GM18517 (cell line): ENCODE results near the gene NRG3.

Experiments used
- ATAC-seq: cut with Tn5 transposase; IDR thresholded peaks from one replicate; pipeline ENCODE4 v1.9.1; 2021; ENCODE audit warnings: mild to moderate bottlenecking, moderate library complexity; ENCODE audit not compliant: unreplicated experiment

NRG3 gene

DNA sequence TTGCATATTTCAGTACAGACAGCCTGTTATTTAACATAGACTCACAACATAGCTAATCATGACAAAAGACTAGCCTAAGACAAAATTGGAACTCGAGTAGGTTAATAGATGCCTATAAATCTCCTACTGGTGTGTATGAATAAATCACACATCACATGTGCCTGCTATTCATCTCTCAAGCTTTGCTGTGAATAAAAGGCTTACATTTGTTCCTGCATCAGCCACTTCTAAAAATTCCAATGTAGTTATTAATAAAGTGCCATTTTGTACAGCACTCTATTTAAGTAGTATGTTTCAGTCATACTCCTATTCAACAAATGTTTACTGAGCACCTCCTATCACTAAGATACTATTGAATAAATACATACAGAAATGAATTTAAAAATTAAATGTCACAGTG, 486.3 kb downstream of the NRG3 start:
- ATAC-seq, result no peak

DNA sequence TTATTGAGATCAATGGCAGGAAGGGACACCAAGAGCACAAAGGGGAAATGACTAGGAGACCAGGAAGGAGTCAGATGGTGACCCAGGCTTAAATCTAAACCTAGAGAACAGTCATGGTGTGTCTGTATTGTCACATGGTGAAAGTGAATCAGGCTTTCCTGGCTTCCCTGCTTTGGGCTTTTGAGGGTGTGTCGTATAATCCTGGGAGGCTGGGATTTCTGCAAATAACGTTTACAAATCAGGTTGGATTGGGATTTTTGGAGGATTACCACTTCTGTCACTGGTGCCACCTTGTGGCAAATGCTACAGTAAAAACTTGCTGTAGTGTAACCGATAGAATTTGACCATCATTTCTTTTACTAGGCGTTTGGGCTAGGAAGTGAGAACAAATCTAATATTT, 502.6 kb downstream of the NRG3 start:
- no peak for ATAC-seq

DNA sequence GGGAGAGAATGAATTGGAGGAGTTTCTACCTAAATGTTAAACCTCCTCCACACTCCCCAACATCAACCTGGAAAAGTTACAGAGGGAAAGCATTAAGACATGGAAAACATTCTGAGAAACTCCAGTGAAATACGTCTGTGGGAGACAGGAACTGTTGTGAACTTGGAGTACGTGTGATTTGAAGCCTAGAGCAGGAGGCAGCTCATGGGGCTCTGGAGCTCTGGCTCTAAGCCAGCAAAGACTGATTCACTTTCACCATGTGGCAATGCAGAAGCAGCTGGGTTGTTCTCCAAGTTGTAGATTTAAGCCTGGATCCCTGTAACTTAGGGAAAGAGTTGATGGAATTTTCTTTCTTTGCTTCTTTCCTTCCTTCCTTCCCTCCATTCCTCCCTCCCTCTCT, 503.2 kb downstream of the NRG3 start:
- ATAC-seq, result no peak

DNA sequence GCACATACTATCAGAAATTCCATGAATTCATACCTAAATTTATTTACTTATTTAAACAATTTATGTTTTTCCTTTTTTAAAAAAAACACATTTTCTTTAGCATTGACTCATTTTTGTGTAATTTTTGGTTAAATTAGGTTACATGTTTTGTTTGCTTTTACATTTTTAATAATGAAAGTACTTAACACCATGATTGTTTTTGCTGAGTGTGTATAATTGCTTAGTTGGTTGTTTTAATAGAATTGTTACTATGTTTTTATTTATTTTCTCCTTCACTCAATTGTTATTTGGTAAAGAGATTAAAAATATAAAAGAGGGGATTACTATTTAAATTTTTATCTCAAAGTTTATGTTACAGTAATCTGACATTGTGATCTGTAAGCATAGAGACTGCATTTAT, 508.4 kb downstream of the NRG3 start:
- ATAC-seq, result no peak

DNA sequence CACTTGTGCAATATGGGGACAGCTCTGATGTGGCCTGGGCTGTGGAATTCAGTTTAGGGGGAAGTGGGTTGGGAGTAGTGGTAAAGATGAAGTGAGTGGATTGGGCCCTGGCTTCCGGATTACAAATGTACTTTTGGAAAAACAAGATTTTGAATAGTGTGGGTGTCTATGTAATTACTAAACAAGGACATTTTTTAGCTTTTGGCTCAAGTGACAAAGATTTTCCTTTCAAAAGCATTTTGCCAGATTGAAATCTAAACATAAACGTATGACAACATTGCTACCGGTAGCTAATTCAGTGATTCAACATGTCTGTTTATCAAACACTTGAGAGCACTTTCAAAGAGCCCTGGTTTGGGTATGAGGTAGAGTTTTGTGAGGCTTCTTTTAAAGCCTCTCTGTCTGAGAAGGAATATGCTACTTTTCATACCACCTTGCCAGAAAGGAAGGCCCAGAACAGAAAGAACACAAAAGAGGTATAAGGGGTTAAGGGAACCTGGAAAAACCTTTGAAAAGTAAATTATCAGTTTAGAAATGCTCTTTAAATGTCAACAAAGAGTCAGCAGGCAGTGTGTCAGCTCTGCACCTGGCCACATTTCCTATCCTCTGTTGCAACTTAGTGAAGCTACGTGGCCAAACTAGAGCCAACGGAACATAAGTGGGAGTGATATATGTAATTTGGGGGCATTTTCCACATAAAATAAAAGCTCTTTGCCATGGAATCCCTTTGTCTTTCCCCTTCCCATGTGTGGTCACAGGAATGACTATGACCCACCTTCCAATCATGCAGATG, 516.1 kb downstream of the NRG3 start:
- ATAC-seq, result no peak

DNA sequence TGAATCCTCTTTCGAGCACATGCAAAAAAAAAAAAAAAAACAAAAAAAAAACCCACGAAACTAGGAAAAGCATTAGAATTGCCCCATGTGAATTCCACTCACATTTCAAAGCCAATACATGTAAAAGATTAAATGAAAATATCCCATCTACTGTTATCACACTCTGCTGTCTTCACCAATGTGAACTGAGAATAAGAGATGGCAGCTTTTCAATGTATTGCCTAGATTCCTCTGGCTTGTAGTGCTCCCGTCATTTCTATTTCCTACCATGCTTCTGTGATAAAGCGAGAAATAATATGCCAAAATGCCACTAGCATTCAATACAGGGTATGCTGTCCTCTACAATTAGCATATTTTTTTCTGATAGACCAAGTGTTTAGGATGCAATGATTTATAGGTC, 517.0 kb downstream of the NRG3 start:
- no peak for ATAC-seq

DNA sequence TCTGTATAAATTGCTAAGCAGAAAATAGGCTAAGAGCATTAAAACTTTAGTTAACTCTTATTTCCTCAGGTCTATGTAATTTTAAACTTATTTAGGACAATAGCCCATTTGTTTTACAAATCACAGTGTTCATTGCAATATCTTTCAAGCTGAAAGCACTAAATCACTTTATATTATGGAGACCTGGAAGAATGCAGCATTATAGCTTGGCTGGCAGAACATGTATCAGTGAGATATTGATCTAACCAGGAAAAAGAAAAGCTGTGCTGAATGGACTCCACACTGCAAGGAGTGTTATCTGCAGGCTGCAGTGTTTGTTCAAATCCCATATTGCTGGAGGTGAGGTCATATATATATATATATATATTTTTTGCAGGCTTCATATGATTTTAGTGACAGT, 517.5 kb downstream of the NRG3 start:
- ATAC-seq, result no peak

DNA sequence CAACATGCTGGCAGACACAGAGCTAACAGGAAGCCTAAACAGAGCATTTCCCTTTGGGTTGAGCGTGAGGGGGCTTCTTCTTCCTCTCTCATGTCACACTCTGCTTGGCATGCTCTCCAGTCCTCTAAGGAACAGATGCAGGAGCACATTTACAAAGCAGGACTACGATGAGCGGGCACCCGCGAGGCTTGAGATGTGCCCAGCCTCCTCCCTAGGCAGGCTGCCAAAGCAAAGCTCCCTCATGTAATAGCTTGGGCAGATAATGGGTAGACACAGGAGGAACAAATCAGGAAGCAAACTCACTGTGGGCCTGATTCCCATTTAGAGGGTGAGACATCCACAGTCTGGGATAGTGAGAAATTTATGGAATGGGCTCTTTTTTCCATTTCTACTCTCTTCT, 519.1 kb downstream of the NRG3 start:
- no peak for ATAC-seq

DNA sequence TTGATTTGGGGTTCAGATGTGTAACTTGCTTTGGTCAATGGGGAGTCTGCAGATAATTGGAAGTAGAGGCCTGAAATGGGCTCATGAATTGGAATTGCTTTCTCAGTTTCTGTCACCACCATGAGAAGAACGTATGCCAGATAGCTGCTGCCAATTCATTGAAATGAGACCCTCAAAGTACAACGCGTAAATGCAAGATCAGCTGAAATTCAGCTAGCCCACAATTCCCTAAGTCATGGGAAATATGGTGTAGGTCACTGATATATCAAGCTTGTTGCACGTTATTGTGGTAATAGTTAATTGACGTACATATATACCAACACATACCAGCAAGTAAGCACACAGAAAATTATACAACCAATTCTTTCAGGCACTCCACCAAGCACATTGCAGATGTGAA, 520.0 kb downstream of the NRG3 start:
- ATAC-seq, result no peak

DNA sequence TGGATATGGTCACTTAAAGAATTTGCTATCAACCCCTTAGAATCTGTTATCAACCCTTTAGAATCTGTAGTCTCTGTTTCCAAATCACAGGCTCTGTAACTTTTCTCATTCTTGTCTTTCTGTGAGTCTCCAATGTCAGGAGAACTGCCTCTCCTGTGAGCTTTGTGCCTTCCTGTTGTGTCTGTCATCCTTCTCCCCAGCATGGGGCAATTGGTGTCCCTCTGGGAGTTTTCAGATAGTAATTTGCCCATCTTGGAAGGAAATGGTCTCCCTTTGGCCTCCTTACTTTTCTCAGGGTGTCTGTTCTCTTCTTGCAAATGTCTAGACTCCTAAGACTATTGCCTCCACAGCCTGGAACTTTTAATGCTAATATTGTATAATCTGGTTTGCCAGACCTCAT, 521.9 kb downstream of the NRG3 start:
- no peak for ATAC-seq

DNA sequence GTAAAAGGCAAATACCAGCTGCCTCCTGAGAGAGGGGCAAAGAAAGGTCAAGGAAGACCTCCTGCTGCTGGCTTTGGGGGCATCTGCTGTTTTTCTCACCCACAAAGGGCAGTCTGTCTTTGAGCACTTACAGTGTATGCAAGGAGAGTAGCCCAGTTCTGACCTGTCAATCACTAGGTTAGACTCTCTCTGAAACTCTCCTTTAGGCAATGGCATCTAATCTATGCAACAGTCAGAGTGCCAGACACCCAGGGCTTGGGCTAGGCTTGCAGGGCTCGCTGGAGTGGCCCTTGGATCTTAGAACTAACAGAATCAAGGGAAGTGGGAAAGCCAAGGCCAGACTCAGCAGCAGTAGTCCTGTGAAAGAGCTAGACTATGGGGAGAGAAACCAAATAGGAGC, 522.9 kb downstream of the NRG3 start:
- ATAC-seq, result no peak

DNA sequence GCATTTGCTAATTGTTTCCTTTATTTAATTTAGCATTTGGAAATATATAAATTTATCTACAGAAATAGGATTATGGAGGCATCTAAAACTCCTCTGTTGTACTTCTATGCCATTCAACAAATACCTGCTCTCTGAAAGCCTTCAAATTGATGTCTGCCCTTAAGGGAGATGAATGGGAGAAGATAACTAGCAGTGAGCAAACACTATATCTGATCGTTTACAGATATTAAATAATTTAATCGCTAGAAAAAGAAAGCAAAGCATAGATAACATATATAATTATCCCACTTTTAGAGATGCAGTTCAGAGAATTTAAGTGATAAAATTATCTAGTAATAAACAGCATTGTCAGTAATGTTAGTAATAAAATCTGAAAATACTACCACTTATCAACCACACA, 524.9 kb downstream of the NRG3 start:
- no peak for ATAC-seq

DNA sequence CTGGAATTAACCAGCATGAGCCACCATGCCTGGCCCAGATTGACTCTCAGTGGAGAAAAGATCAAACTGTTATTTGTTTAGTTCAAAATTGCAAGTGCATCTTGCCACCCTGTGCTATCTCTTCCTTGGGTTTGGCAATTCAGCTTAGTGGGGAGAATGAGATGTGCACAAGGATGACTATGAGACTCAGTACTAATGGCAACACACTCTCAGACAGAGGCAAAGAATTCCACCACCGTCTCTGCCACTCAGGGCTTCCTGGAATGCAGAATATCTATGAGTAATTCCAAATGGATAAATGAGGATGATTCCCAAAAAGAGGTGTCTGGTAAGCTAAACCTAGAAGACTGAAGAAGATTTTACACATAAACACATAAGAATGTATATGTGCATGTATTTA, 525.8 kb downstream of the NRG3 start:
- ATAC-seq, result no peak

DNA sequence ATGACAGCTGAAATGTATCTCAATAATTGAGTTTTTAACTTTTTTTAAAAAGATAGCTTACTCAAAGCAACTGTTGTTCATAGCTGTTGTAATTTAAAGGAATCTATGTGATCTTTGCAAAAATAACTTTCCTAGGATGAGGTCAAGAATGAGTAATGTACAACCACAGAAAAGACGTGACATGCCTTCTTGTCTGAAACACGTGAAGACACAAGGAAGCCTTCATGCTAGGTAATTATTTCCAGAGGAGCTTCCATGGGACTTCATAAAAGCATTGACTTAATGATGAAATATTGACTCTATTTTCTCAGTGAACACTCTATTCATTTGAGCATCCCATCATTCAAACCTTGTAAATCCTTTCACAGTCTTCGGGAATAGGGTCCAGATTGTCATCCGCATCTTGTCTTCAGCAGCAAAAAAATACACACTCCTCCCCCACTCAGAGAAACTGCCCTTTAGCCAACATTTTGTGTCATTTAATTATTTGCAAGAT, 528.0 kb downstream of the NRG3 start:
- ATAC-seq, result no peak

DNA sequence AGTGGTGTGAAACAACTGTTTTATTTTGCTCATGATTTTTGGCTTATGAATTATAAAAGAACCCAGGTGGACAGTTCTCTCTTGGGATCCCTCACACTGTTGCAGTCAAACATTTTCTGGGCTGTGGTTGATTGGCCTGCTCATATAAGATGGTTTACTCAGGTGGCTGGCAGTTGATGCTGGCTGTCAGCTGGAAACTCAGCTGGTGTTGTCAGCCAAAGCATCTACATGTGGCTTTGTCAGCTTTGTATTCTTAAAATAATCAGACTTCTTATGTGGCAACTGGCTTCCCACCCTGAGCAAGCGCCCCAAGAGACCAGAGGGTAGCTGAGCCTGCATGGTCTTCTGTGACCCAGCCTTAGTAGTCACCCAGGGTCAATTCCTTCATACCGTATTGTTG, 534.7 kb downstream of the NRG3 start:
- ATAC-seq, result no peak

DNA sequence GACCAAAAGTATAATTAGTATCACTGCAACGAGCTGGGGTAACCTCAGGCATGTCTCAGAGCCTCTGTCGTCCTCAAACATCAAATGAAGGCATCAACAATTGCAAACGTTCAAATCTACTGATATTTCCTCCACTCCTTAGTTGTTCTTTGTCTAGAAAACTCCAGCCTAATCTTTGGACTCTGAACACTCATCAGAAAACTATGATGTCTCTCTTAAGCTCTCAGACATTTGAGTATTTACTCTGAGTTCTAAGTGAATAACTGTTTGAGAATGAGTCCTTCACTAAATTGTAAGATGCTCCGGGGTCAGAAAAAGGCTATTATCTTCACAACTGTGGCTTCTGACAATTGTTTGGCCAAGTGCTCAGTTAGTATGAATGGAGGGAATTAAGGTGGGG, 536.4 kb downstream of the NRG3 start:
- ATAC-seq, result no peak

DNA sequence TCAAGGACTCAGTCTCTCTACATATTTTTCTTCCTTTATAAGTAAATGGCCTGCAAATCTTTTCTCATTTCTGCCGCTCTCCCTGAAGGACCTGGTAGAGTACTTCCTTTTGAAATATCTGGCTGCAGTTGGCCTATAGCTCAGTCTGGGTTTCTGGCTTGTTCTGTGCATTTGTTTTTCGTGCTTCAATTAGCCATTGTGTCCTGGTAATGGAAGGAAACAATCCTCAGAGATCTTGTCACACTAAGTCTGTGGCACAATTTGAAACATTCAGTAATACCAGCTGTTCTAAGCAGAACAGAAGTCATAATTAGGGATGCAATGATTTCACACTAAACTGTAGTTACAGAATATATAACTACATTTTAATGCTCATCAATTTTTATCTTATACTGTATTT, 545.0 kb downstream of the NRG3 start:
- ATAC-seq, result no peak

DNA sequence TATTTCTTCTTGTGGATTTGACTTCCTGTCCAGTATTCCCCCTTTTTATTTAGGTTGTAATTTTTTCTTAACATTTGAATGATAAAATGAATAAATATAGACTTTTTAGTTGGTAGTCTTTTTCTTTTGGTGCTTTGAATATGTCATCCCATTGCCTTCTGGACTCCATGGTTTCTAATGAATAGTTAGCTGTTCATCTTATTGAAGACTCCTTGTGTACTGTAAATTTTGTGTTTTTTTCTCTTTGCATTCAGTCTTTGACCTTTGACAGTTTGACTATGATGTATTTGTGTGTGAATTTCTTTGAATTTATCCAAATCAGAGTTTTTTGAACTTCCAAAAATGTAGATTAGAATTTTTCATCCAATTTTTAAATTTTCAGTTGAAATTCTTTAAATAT, 554.3 kb downstream of the NRG3 start:
- no peak for ATAC-seq

DNA sequence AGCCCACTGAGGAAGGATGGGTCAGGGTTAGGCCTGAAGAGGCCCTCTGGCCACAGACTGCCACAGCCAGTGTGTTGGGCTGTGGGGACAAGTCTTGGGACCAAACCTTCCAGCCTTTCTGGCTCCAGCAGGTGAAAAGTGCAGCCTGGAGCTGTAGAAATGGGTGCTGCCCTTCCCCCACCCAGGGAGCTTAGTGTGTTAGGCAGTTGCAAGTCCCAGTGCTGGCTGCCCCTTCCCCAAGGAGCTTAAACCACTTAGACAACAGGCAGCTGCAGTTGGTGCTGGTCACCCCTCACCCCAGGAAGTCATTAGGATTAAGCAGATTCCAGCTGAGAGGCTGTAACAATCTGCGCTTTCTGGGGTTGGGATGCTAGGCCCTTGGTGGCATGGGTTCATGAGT, 563.3 kb downstream of the NRG3 start:
- ATAC-seq, result no peak

DNA sequence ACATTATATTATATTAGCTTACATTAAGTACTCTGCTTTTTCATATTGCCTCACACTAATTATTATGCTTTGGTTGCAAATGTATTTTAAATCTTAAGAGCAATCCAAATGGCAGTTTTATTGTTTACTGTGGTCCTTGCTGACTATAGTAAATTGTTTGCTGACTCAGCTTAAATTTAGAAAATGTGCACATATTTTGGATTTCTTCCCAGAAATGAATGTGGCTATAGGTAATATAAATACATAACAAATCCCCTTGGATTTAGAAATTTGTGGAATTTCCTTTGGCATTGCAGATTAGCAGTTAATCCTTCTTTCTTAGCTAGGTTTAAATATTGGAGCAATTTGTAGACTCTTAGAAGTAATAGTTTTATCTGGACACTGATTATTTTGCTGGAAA, 565.8 kb downstream of the NRG3 start:
- no peak for ATAC-seq

DNA sequence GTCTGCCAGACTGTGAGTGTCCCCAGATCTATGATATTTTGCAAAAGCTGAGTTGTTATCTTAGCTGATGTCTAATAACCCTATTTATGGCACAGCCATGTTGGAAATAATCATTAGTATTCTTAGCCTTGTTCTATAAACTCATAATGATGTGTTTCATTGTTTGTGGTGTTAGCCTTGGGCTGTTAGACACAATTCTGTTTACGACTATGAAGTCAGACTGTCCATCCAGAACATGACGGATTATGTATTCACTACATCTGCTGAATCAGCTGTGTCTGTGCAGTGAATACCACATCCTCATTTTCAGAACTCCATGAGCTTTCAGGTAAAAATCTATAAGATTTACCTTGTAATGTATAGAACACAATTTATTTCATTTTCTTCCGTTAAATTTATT, 577.1 kb downstream of the NRG3 start:
- ATAC-seq, result no peak

DNA sequence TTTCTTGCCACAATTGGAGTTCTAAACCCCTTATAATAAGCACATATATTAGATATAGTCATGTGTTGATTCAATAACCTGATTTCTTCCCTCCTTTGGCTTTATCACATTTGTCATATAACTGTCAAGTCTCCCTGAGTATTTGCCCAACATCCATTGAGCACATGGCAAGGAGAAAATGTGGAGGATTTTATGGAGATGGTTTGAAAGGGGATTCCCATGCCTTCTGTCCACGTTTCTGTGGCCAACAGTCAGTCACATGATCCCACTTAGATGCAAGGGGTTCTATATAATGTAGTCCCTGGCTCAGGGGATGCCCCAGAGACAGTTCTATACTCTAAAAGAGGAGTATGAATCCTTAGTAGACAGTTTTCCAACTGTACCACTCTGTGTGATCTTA, 577.7 kb downstream of the NRG3 start:
- ATAC-seq, result no peak

DNA sequence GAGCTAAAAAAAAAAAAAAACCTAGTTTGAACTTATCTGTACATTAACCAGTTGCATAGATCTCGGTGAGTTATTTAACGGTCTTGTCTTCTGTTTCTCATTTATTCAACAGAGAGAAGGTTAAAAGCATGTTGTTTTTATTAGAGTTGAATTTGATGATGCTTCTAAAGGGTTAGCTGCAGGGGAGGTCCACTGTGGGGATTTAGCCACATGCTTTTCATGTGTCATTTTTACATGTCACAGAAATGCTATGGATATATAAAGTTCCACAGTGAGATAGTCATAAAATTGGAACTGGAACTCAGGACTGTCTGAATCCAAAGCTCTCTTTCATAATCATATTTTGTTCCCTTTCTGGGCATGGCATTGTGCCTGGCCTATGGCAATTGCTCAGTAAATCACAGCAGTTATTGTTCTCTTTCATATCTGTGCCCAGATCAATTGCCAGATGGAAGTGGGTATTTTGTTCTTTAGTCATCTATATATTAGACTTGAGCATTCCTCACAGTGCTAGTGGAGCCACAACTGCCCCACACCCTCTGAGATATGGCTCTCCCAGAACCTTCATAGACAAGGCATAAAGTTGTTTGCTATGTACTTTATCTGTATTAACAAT, 578.8 kb downstream of the NRG3 start:
- no peak for ATAC-seq
